Panc1 (cell line): ENCODE results near the gene MAGI3. TPM values are rescaled to one million over a fixed set of nuclear protein-coding genes. Genes with fewer than 3 reads are reported as not detected.

ENCODE experiments used
- ATAC-seq: fragments of 200-7000 bp; cut with Tn5 transposase; 2 replicates; pipeline ENCODE4 v1.9.1; 2020; ENCODE audit warnings: mild to moderate bottlenecking, moderate library complexity
- BruUV-seq: library from RNA; stranded (reverse); fragments of 400-500 nt; replicated peaks from 2 replicates; lab custom pipeline; 2021; lab: Mats Ljungman, UMichigan
- CTCF ChIA-PET: fragments of 300-600 bp; sonication (Branson Sonifier 250); formaldehyde crosslinking; loops from one replicate; lab custom pipeline; 2022; ENCODE audit warnings: antibody characterized with exemption; lab: Charles Lee
- POLR2A ChIA-PET: fragments of 300-600 bp; sonication (Branson Sonifier 250); formaldehyde crosslinking; loops from one replicate; lab custom pipeline; 2022; ENCODE audit warnings: antibody characterized with exemption; lab: Charles Lee
- DNase-seq: peaks from one replicate; pipeline ENCODE4 v3.0.0-alpha.2; 2010; ENCODE audit warnings: low read depth, low spot score
- H3K27ac ChIP-seq: 2 replicates; pipeline ENCODE4 v1.5.1; 2011; ENCODE audit warnings: mild to moderate bottlenecking, low read length, inconsistent platforms
- H3K27me3 ChIP-seq: fragments of 200-500 bp; sonication (Bioruptor generic); 2 replicates; pipeline ENCODE4 v1.6.0; 2014; ENCODE audit warnings: low read length, inconsistent platforms; ENCODE audit not compliant: control insufficient read depth, insufficient read depth
- H3K36me3 ChIP-seq: fragments of 200-500 bp; sonication (Bioruptor generic); 2 replicates; pipeline ENCODE4 v1.5.1; 2014; ENCODE audit warnings: inconsistent platforms, mild to moderate bottlenecking, low read length, moderate library complexity; ENCODE audit not compliant: control insufficient read depth, insufficient read depth
- H3K4me1 ChIP-seq: 2 replicates; pipeline ENCODE4 v1.5.1; 2011; ENCODE audit warnings: inconsistent platforms, mild to moderate bottlenecking, low read length, moderate library complexity; ENCODE audit not compliant: control insufficient read depth, insufficient read depth
- H3K4me3 ChIP-seq, 2 experiments: 2 replicates each; pipeline ENCODE4 v1.5.1; 2011 to 2012; ENCODE audit warnings: low read depth in 2 of 2, low read length in 2 of 2, mild to moderate bottlenecking in 2 of 2, inconsistent platforms in 1 of 2, moderate library complexity in 1 of 2
- H3K9me3 ChIP-seq: fragments of 200-500 bp; sonication (Bioruptor generic); 2 replicates; pipeline ENCODE4 v1.5.1; 2014; ENCODE audit warnings: low read depth, mild to moderate bottlenecking, inconsistent platforms, low read length, moderate library complexity; ENCODE audit not compliant: control insufficient read depth, insufficient read depth
- POLR2AphosphoS5 ChIP-seq: IDR thresholded peaks from 2 replicates; pipeline ENCODE4 v1.6.1; 2012; ENCODE audit warnings: mild to moderate bottlenecking, low read depth, low read length, moderate library complexity
- SIN3A ChIP-seq: IDR thresholded peaks from 2 replicates; pipeline ENCODE4 v1.6.1; 2012; ENCODE audit warnings: low read depth, mild to moderate bottlenecking, low read length, moderate library complexity, borderline replicate concordance; ENCODE audit not compliant: insufficient read depth
- TCF7L2 ChIP-seq: IDR thresholded peaks from 2 replicates; pipeline ENCODE4 v1.6.1; 2011; ENCODE audit warnings: mild to moderate bottlenecking, low read depth, low read length, inconsistent platforms
- in situ Hi-C: cut with HindIII; loops from 2 replicates; pipeline ENCODE4 v1.10.0; 2016; ENCODE audit warnings: low sequenced_read_pairs, low pct_unique_long_range_greater_than_20kb
- intact Hi-C: fragments of 100-400 bp; cut with micrococcal nuclease; formaldehyde crosslinking; loops from one replicate; pipeline ENCODE4 v1.10.0; 2022; ENCODE audit not compliant: unreplicated experiment
- total RNA-seq: library from RNA; stranded (reverse); gene quantifications from one replicate; pipeline ENCODE4 v1.2.1, GENCODE V29; 2021; ENCODE audit not compliant: unreplicated experiment
- TF ChIP-seq, protein P1 (sequence below): fragments of 450-650 bp; IDR thresholded peaks from 2 replicates; pipeline ENCODE4 v1.5.1; 2017; ENCODE audit warnings: mild to moderate bottlenecking
- TF ChIP-seq, protein P2 (sequence below), 2 experiments: IDR thresholded peaks; 2 replicates each; pipeline ENCODE4 v1.6.1; 2011 to 2012; ENCODE audit warnings: low read depth in 2 of 2, control low read depth in 1 of 2, low read length in 1 of 2, mild to moderate bottlenecking in 1 of 2, moderate library complexity in 1 of 2; ENCODE audit not compliant: insufficient read depth in 1 of 2

The MAGI3 gene
- total RNA-seq, 1 experiment from 2014 or later = 10.9 TPM

DNA sequence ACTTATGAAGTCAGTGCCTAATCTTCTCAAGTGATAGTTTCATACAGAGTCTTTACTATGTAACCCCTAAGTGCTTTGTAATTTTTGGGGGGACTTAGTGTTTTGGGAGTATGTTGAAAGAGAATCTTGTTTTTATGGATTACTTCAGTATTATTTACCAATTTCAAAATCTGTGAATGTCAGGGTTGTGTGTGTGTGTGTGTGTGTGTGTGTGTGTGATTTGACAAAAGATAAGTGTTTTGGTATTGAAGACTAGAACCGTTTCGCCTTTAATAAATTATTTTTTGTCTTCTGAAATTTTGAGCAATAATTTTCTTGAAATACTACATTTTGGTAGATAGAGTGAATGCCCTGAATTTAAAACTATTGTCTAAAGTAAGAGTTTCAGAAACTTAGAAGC lies 5.8 kb downstream of the MAGI3 start:
- Histone ChIP-seq H3K4me3 (no peak overlapping the region), H3K4me1 (peaks cover 24% of the 10 kb centered on the region), H3K27me3 (no peaks in the 10 kb centered on the region), H3K9me3 (no peaks in the 10 kb centered on the region), H3K36me3 (peaks cover 1% of the 10 kb centered on the region; the same call in 1 of the 2 replicates), H3K27ac (0 out of 2 replicates have a peak overlapping the region, but pooled peaks have one; percentile 12)
- ATAC-seq (no peak), DNase-seq (no peak)
- POLR2A ChIA-PET = no interaction called here
- TF ChIP-seq, protein P1, sequence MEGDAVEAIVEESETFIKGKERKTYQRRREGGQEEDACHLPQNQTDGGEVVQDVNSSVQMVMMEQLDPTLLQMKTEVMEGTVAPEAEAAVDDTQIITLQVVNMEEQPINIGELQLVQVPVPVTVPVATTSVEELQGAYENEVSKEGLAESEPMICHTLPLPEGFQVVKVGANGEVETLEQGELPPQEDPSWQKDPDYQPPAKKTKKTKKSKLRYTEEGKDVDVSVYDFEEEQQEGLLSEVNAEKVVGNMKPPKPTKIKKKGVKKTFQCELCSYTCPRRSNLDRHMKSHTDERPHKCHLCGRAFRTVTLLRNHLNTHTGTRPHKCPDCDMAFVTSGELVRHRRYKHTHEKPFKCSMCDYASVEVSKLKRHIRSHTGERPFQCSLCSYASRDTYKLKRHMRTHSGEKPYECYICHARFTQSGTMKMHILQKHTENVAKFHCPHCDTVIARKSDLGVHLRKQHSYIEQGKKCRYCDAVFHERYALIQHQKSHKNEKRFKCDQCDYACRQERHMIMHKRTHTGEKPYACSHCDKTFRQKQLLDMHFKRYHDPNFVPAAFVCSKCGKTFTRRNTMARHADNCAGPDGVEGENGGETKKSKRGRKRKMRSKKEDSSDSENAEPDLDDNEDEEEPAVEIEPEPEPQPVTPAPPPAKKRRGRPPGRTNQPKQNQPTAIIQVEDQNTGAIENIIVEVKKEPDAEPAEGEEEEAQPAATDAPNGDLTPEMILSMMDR = no peak
- TF ChIP-seq SIN3A = no peak
- TF ChIP-seq, protein P2, sequence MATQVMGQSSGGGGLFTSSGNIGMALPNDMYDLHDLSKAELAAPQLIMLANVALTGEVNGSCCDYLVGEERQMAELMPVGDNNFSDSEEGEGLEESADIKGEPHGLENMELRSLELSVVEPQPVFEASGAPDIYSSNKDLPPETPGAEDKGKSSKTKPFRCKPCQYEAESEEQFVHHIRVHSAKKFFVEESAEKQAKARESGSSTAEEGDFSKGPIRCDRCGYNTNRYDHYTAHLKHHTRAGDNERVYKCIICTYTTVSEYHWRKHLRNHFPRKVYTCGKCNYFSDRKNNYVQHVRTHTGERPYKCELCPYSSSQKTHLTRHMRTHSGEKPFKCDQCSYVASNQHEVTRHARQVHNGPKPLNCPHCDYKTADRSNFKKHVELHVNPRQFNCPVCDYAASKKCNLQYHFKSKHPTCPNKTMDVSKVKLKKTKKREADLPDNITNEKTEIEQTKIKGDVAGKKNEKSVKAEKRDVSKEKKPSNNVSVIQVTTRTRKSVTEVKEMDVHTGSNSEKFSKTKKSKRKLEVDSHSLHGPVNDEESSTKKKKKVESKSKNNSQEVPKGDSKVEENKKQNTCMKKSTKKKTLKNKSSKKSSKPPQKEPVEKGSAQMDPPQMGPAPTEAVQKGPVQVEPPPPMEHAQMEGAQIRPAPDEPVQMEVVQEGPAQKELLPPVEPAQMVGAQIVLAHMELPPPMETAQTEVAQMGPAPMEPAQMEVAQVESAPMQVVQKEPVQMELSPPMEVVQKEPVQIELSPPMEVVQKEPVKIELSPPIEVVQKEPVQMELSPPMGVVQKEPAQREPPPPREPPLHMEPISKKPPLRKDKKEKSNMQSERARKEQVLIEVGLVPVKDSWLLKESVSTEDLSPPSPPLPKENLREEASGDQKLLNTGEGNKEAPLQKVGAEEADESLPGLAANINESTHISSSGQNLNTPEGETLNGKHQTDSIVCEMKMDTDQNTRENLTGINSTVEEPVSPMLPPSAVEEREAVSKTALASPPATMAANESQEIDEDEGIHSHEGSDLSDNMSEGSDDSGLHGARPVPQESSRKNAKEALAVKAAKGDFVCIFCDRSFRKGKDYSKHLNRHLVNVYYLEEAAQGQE (IDR thresholded peaks at IDR 0.05; ENCODE audit: insufficient read depth in 1 of 2, low read depth in 2 of 2, low read length in 1 of 2) = no peak
- TF ChIP-seq TCF7L2 = no peak
- TF ChIP-seq POLR2AphosphoS5 = no peak
- in situ Hi-C loops = no loop called here
- BruUV-seq = no TSS peak
- intact Hi-C loops = loop anchor here (10.0 kb wide), 1 partner anchor 279 kb away; no protein-coding TSS in a partner anchor
- CTCF ChIA-PET = interaction anchor here (0.7 kb wide), 1 partner anchor 220 kb away, joined by 4 read pairs; no protein-coding TSS in a partner anchor

DNA sequence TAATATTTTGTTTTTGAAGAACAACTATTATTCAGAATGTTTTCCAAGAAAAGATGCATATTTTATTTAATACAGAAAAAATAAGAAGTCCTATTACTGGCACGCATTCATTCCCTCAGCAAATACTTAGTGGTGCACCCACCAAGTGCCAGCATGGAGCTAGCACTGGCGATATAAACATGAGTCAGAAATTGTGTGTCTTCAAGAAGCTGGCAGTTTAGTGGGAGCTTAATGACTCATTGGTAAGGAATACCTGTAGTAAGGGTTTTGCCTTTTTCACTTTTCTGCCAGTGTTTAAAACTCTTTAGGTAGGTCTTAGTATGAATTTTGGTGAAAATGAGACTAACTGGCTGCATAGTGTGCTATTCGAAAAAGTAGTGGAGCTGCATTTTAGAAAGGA lies 6.3 kb downstream of the MAGI3 start:
- peak; percentile 85 for ATAC-seq

More for the DNA sequence above, 6.3 kb downstream of the MAGI3 start:
- CTCF ChIA-PET = interaction anchor here (0.7 kb wide), 1 partner anchor 220 kb away, joined by 4 read pairs; no protein-coding TSS in a partner anchor
- Histone ChIP-seq H3K4me3 (peak overlapping the region in 1 of 2 experiments; percentile 20; a peak in 1 of 4 replicates), H3K36me3 (no peaks in the 10 kb centered on the region), H3K4me1 (peaks cover 24% of the 10 kb centered on the region), H3K9me3 (no peaks in the 10 kb centered on the region), H3K27ac (peak overlapping the region; percentile 41; the same call in 1 of the 2 replicates), H3K27me3 (no peaks in the 10 kb centered on the region)
- POLR2A ChIA-PET = no interaction called here
- TF ChIP-seq SIN3A = no peak
- TF ChIP-seq, protein P2 (IDR thresholded peaks at IDR 0.05; ENCODE audit: insufficient read depth in 1 of 2, low read depth in 2 of 2, low read length in 1 of 2) = no peak
- TF ChIP-seq TCF7L2 = no peak
- TF ChIP-seq, protein P1 = no peak
- no peak for TF ChIP-seq POLR2AphosphoS5
- intact Hi-C loops (loop anchor here (10.0 kb wide), 1 partner anchor 278 kb away; no protein-coding TSS in a partner anchor), in situ Hi-C loops (no loop called here)
- BruUV-seq = no TSS peak
- no peak for DNase-seq
